Measurements from ENCODE around the gene CAPN2. TPM values are rescaled to one million over a fixed set of nuclear protein-coding genes. Genes with fewer than 3 reads are reported as not detected.

The CAPN2 gene
- total RNA-seq, 4 donors from 2014 or later: 160 to 207 (median 177) TPM

- Histone ChIP-seq H3K27ac (peak overlapping the region in 1 of 4 donors; percentile 49), H3K4me1 (peaks cover 0 to 87% (median 40%) of the 10 kb centered on the region in 4 donors), H3K4me3 (no peak overlapping the region), H3K36me3 (peaks cover 0 to 55% (median 0%) of the 10 kb centered on the region in 3 donors), H3K27me3 (no peaks in the 10 kb centered on the region), H3K9me3 (no peaks in the 10 kb centered on the region)
- TF ChIP-seq CTCF (IDR thresholded peaks at IDR 0.05): no peak
- TF ChIP-seq EP300 (IDR thresholded peaks at IDR 0.05): no peak
- TF ChIP-seq POLR2A (IDR thresholded peaks at IDR 0.05): no peak
- 89 to 96% methylated on average over 6 of the region's 6 CpGs for WGBS, 2 donors
- no peak for DNase-seq (ENCODE audit: low spot score in 2 of 2)
Measured at GRCh38 chr1:223717695-223718363, 5.5 kb downstream of the CAPN2 start.

GRCh38 chr1:223718850-223719249 is 6.5 kb downstream of the CAPN2 start:
- H3K27ac ChIP-seq: no peak overlapping the region
- H3K27me3 ChIP-seq: no peaks in the 10 kb centered on the region
- WGBS, 2 donors: 53 to 65% methylated on average over 5 of the region's 5 CpGs
- H3K4me3 ChIP-seq: no peak overlapping the region
- H3K36me3 ChIP-seq: peaks cover 0 to 65% (median 0%) of the 10 kb centered on the region in 3 donors
- peaks cover 0 to 90% (median 35%) of the 10 kb centered on the region in 4 donors for H3K4me1 ChIP-seq
- DNase-seq (ENCODE audit: low spot score in 2 of 2): no peak
- H3K9me3 ChIP-seq: no peaks in the 10 kb centered on the region
- TF ChIP-seq POLR2A (IDR thresholded peaks at IDR 0.05): no peak
- TF ChIP-seq CTCF (IDR thresholded peaks at IDR 0.05): no peak
- no peak for TF ChIP-seq EP300 (IDR thresholded peaks at IDR 0.05)

GRCh38 chr1:223720971-223721591 is 8.7 kb downstream of the CAPN2 start:
- no peak for DNase-seq (ENCODE audit: low spot score in 2 of 2)
- 37 to 39% methylated on average over 3 to 4 of the region's 4 CpGs for WGBS, 2 donors
- H3K36me3 ChIP-seq: peaks cover 0 to 74% (median 0%) of the 10 kb centered on the region in 3 donors
- H3K4me1 ChIP-seq: peaks cover 0 to 77% (median 23%) of the 10 kb centered on the region in 4 donors
- no peaks in the 10 kb centered on the region for H3K9me3 ChIP-seq
- TF ChIP-seq CTCF (IDR thresholded peaks at IDR 0.05) (no peak), EP300 (IDR thresholded peaks at IDR 0.05) (peak in 1 of 2 donors; percentile 42)
- H3K4me3 ChIP-seq: no peak overlapping the region
- H3K27me3 ChIP-seq: no peaks in the 10 kb centered on the region
- H3K27ac ChIP-seq: peak overlapping the region in 3 of 4 donors; percentile 50 to 71 (median 64)

GRCh38 chr1:223721658-223722607 is 9.6 kb downstream of the CAPN2 start:
- Histone ChIP-seq H3K36me3 (peaks cover 0 to 74% (median 0%) of the 10 kb centered on the region in 3 donors), H3K4me1 (peaks cover 0 to 77% (median 24%) of the 10 kb centered on the region in 4 donors), H3K27ac (peak overlapping the region in 3 of 4 donors; percentile 50 to 71 (median 64)), H3K4me3 (no peak overlapping the region), H3K27me3 (no peaks in the 10 kb centered on the region), H3K9me3 (no peaks in the 10 kb centered on the region)
- TF ChIP-seq POLR2A (IDR thresholded peaks at IDR 0.05) (no peak), EP300 (IDR thresholded peaks at IDR 0.05) (no peak), CTCF (IDR thresholded peaks at IDR 0.05) (no peak)
- no peak for DNase-seq (ENCODE audit: low spot score in 2 of 2)
- 85 to 88% methylated on average over 5 of the region's 5 CpGs for WGBS, 2 donors
